Activated T-helper 2 cell treated with anti-CD3 and anti-CD28 coated beads, Interferon-gamma antibody, Interleukin-2, Interleukin-4, amounts not matched to agents 10 μg/mL and 5 μg/mL and 100 μg/mL, durations not matched to agents 14 hours and 24 hours and 36 hours (primary cell): ENCODE results near the gene WNK2. TPM values are rescaled to one million over a fixed set of nuclear protein-coding genes. Genes with fewer than 3 reads are reported as not detected.

Experiments used
- DNase-seq: peaks from one replicate; pipeline ENCODE4 v3.0.0; 2021; ENCODE audit warnings: low spot score
- H3K27ac Mint-ChIP-seq: one replicate; pipeline ENCODE4 v1.8.0; 2021; ENCODE audit warnings: mixed read lengths
- H3K27me3 Mint-ChIP-seq: one replicate; pipeline ENCODE4 v1.8.0; 2021; ENCODE audit warnings: low read depth, mixed read lengths
- H3K36me3 Mint-ChIP-seq: one replicate; pipeline ENCODE4 v1.8.0; 2021; ENCODE audit warnings: low read depth, mixed read lengths
- H3K4me1 Mint-ChIP-seq: one replicate; pipeline ENCODE4 v1.8.0; 2021; ENCODE audit warnings: low read depth, mixed read lengths
- H3K4me3 Mint-ChIP-seq: one replicate; pipeline ENCODE4 v1.8.0; 2021; ENCODE audit warnings: low read depth, mild to moderate bottlenecking, moderate library complexity, mixed read lengths
- H3K9me3 Mint-ChIP-seq: one replicate; pipeline ENCODE4 v1.8.0; 2021; ENCODE audit warnings: mixed read lengths
- intact Hi-C: fragments of 100-400 bp; cut with micrococcal nuclease; formaldehyde crosslinking; loops from one replicate; pipeline ENCODE4 v1.15.1; 2023
- total RNA-seq: library from RNA; stranded (reverse); gene quantifications from 2 replicates; pipeline ENCODE4 v1.2.3, GENCODE V29; 2022

Gene WNK2
- total RNA-seq, 1 donor from 2014 or later = 1.6 TPM

- DNase-seq = no peak
- H3K27me3 Mint-ChIP-seq = peaks cover 1% of the 10 kb centered on the region
- intact Hi-C loops = no loop called here
- no peak overlapping the region for H3K4me3 Mint-ChIP-seq
- peaks cover 13% of the 10 kb centered on the region for H3K9me3 Mint-ChIP-seq
- no peak overlapping the region for H3K27ac Mint-ChIP-seq
- no peaks in the 10 kb centered on the region for H3K4me1 Mint-ChIP-seq
- H3K36me3 Mint-ChIP-seq = no peaks in the 10 kb centered on the region
Measured at GRCh38 chr9:93211654-93212001, 27.7 kb downstream of the WNK2 start.

DNA sequence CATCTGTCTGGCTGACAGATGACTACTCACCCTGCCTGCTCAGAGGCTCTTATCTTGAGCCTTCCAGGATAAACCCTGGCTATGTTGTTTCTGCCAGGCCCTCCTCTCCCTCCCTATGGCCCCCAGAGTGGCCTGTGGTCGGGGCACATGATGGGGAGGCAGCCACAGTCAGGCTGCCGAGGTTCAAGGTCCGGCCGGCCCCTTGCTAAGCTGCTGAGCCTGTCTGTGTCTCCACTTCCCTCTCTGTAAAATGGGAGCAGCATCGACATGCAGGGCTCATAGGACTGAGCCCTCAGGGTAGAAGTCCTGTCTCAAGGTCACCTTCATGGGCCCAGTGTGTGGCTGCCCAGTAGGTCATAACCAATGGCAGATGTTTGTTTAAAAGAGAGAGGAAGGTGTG, 28.5 kb downstream of the WNK2 start:
- H3K27me3 Mint-ChIP-seq = peaks cover 1% of the 10 kb centered on the region
- DNase-seq = no peak
- no peak overlapping the region for H3K27ac Mint-ChIP-seq
- H3K36me3 Mint-ChIP-seq = no peaks in the 10 kb centered on the region
- intact Hi-C loops = no loop called here
- no peak overlapping the region for H3K4me3 Mint-ChIP-seq
- H3K4me1 Mint-ChIP-seq = no peaks in the 10 kb centered on the region
- H3K9me3 Mint-ChIP-seq = peaks cover 13% of the 10 kb centered on the region

DNA sequence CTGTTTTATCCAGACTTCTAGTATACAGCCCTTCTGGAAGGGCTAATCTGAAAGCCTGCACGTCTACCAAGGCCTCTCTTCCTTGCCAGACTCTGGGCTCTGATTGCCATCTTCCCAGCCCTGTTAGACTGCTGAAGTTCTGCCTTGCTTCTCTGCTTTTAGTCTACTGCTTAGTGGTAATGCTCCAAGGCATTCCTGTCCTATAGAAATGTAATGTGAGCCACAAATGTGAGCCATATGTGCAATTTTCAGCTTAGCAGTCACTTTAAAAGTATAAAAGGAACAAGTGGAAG, 32.1 kb downstream of the WNK2 start:
- intact Hi-C loops = no loop called here
- peaks cover 6% of the 10 kb centered on the region for H3K9me3 Mint-ChIP-seq
- H3K4me1 Mint-ChIP-seq = no peaks in the 10 kb centered on the region
- no peak overlapping the region for H3K4me3 Mint-ChIP-seq
- no peak overlapping the region for H3K27ac Mint-ChIP-seq
- H3K36me3 Mint-ChIP-seq = no peaks in the 10 kb centered on the region
- no peak for DNase-seq
- peaks cover 1% of the 10 kb centered on the region for H3K27me3 Mint-ChIP-seq

DNA sequence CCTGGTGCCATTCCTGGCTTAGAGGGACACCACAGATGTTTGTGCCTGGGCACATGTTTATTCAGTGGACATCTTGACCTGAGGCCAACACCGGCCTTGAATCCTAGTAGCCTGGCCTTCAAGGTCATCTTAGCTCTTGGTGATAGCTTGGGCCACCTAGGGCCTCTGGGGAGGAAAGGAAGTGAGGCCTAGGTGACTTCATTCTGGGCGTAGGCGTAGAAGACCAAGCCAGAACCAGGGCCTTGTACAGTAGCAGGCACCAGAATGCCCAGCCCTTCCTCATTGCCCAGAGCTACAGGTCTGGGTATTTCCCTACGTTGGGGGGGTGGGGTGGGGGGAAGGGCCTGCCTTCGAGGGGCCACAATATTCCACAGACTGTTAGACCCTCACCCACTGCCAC, 33.8 kb downstream of the WNK2 start:
- H3K27me3 Mint-ChIP-seq = peaks cover 1% of the 10 kb centered on the region
- H3K9me3 Mint-ChIP-seq = peaks cover 6% of the 10 kb centered on the region
- H3K27ac Mint-ChIP-seq = no peak overlapping the region
- DNase-seq = no peak
- no peaks in the 10 kb centered on the region for H3K4me1 Mint-ChIP-seq
- H3K4me3 Mint-ChIP-seq = no peak overlapping the region
- H3K36me3 Mint-ChIP-seq = no peaks in the 10 kb centered on the region
- intact Hi-C loops = no loop called here

DNA sequence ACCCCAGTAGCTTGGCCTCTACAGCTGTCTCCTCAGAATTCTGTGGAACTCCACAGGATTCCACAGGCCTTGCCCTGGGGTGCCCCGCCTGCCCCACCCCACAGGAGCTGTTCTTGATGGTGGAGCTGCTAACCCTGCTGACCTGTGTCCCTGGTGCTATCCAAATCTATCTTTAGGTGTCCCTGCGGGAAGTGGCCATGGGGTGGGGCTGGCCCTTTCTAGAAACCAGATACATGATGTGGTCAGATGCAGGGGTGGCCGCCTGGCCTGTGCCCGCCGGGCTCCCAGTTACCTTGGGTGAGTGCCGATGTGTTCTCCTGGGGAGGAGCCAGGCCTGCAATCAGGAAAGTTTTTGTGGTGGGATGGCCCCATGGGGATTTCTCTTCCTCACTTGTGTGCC, 34.2 kb downstream of the WNK2 start:
- intact Hi-C loops = no loop called here
- Mint-ChIP-seq H3K27ac (no peak overlapping the region), H3K4me1 (no peaks in the 10 kb centered on the region), H3K4me3 (no peak overlapping the region), H3K36me3 (no peaks in the 10 kb centered on the region), H3K9me3 (peaks cover 6% of the 10 kb centered on the region), H3K27me3 (peaks cover 1% of the 10 kb centered on the region)
- no peak for DNase-seq

DNA sequence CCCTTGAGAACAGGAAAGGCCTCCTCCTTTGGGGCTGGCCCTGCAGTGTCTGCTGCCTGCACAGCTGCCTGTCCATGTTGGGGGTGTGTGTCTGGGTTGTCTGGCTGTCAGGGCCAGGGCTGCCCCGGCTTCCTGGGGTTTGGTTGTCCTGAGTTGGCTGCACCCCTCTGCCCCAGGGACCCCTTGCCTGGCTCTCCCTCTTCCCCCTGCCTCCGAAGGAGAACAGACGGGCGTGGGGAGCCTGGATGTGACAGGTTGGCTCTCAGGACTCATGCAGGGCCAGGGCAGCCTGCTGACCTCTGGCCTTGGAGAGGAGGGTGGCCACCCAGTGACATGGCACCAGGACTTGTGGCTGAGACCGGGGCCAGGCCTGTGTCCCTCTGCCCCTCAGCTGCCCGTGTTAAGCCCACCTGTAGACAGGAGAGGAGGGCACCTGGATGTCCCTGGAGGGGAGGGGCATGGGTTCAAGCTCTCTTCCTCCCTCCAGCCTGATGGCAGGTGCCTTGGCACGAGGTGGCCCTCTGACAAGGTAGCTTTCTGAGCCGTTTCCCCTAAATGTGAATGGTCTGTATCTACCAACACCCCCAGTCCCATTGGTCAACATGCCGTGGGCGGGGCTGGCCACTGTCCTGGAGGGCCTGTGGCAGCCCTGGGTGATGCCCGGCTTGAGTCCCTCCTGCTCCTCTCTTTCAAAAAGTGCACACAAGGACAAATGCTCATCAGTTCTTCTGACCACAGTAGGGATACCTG, 34.9 kb downstream of the WNK2 start:
- H3K27ac Mint-ChIP-seq = no peak overlapping the region
- H3K36me3 Mint-ChIP-seq = no peaks in the 10 kb centered on the region
- no peak for DNase-seq

DNA sequence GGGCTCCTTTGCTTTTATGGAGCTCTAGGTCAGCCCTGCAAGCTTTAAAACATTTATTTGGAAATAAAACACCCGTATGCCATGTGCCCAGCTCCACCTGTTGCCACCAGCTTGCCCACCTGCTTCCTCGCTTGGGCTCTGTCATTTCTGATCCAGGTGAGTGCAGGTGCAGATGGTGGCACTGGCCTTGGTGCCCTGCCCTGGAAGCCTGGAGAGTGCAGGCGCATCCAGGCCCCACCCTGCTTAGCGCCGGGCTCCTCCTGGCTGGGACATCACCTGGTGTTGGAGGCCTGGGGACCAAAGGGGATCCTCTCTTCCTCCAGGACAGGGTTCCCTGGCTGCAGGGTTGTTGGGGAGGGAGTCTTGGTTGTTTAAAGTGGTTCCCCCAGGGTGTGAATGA, 35.8 kb downstream of the WNK2 start:
- no peaks in the 10 kb centered on the region for H3K4me1 Mint-ChIP-seq
- no peaks in the 10 kb centered on the region for H3K36me3 Mint-ChIP-seq
- no peak overlapping the region for H3K4me3 Mint-ChIP-seq
- intact Hi-C loops = no loop called here
- no peak overlapping the region for H3K27ac Mint-ChIP-seq
- H3K9me3 Mint-ChIP-seq = peaks cover 6% of the 10 kb centered on the region
- DNase-seq = no peak
- peaks cover 1% of the 10 kb centered on the region for H3K27me3 Mint-ChIP-seq

More for the DNA sequence above, 34.9 kb downstream of the WNK2 start:
- intact Hi-C loops = no loop called here
- Mint-ChIP-seq H3K4me1 (no peaks in the 10 kb centered on the region), H3K27me3 (peaks cover 1% of the 10 kb centered on the region), H3K9me3 (peaks cover 6% of the 10 kb centered on the region), H3K4me3 (no peak overlapping the region)

GRCh38 chr9:93220627-93221026, 36.7 kb downstream of the WNK2 start:
- Mint-ChIP-seq H3K27me3 (no peaks in the 10 kb centered on the region), H3K27ac (no peak overlapping the region), H3K4me1 (peaks cover 4% of the 10 kb centered on the region), H3K9me3 (peaks cover 3% of the 10 kb centered on the region), H3K36me3 (no peaks in the 10 kb centered on the region), H3K4me3 (no peak overlapping the region)
- no peak for DNase-seq
- intact Hi-C loops = no loop called here

DNA sequence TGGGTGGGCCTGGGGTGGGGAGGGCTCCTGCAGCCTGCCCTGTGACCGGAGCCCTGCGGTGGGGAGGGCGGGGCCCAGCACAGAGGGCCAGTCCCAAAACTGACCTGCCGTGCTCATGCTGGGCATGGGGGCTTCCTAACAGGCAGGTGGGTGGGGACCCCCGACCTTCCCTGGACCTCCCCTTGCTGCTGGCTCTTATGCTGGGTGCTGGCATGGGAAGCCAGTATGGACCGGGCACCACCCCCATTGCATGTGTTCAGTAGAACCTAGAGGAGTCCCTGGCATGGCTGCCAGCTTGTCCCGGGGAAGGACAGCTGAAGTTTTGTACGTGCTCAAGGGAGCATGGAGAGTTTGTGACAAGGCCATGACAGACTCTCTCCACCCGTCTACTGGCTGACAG, 37.1 kb downstream of the WNK2 start:
- H3K27ac Mint-ChIP-seq = no peak overlapping the region
- H3K4me1 Mint-ChIP-seq = peaks cover 6% of the 10 kb centered on the region
- no peaks in the 10 kb centered on the region for H3K9me3 Mint-ChIP-seq
- no peaks in the 10 kb centered on the region for H3K36me3 Mint-ChIP-seq
- no peaks in the 10 kb centered on the region for H3K27me3 Mint-ChIP-seq
- no peak overlapping the region for H3K4me3 Mint-ChIP-seq
- intact Hi-C loops = no loop called here
- DNase-seq = no peak

DNA sequence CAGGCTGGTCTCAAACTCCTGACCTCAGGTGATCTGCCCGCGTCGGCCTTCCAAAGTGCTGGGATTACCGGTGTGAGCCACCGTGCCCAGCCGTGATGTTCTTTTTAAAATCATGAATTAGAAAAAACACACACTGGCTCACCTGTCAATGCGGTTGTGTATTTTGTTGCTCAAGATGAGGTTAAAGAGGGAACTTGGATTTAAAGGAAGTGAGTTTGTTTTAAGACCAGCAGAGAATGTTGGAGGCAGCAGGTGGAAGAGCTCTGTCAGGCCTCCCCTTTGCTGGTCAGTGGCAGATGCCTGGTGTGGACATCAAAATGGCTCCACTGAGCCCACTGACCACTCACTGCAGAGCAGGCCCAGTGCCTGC, 38.9 kb downstream of the WNK2 start:
- no peak overlapping the region for H3K4me3 Mint-ChIP-seq
- intact Hi-C loops = no loop called here
- peaks cover 6% of the 10 kb centered on the region for H3K4me1 Mint-ChIP-seq
- no peaks in the 10 kb centered on the region for H3K9me3 Mint-ChIP-seq
- DNase-seq = no peak
- H3K27me3 Mint-ChIP-seq = no peaks in the 10 kb centered on the region
- H3K36me3 Mint-ChIP-seq = no peaks in the 10 kb centered on the region
- no peak overlapping the region for H3K27ac Mint-ChIP-seq

DNA sequence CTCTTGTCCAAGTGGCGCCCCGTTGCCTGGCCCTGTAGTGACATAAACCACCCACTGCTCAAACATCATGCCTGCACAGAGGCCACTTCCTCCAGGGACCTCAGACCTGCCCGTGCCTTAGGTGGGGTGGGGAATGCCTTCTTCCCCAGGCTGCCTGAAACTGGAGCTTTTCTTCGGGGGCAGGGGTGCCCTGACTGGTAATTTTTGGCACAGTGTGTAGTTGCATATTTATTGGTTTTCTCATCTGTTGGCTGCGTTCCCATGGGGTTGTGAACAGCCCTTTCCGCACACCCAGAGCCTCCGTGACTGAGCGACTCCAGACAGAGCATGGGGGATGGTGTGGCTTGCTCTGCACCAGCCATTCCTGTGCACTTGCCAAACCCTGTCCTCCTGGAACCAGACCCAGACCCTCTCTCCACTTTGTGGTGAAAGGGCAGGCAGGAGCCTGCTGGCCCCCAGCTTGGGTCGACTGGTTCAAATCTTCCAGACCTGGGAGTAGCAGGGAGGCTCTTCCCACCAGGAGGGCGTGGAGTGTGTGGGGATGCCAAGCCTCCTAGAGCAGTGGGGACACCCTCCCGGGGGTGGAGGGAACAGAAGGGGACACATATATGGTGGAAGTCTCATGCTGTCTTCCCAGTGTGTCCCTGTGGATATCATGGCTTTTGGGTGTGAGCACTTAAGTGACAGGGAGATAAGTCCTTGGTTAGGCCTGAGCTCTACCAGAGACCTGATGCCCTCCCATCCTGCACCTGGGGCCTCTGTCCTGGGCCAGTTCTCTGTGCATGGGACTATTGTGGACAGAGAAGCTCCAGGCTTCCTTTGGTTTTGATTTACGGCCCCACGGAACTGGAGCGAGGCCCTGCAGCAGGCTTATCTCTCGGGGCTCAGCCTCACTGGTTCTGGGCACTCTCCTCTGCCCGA, 39.6 kb downstream of the WNK2 start:
- intact Hi-C loops = no loop called here
- Mint-ChIP-seq H3K27ac (no peak overlapping the region), H3K4me3 (no peak overlapping the region), H3K27me3 (no peaks in the 10 kb centered on the region), H3K9me3 (no peaks in the 10 kb centered on the region), H3K36me3 (no peaks in the 10 kb centered on the region), H3K4me1 (peaks cover 6% of the 10 kb centered on the region)
- DNase-seq = no peak

- Mint-ChIP-seq H3K4me1 (peaks cover 6% of the 10 kb centered on the region), H3K27me3 (no peaks in the 10 kb centered on the region), H3K36me3 (no peaks in the 10 kb centered on the region), H3K4me3 (no peak overlapping the region), H3K9me3 (no peaks in the 10 kb centered on the region), H3K27ac (no peak overlapping the region)
- no peak for DNase-seq
- intact Hi-C loops = no loop called here
Measured at GRCh38 chr9:93224591-93224990, 40.7 kb downstream of the WNK2 start.

DNA sequence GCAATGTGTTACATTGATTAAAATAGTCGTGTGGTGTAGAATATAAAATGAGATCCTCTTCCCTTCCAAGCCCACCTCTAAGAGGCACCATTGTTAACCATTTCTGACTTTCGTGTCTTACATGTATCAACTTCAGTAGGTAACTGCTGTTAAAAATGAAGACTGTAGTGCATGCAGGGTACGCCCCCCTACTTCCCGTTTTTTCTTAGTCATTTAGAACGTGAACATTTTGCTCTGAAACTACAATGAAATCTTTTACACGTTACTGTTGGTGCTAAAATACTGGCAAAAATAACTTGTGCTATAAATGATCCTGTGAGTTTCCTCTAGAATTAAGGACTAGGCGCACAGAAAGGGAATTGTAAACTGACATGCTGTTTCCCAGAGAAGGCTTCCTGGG, 41.5 kb downstream of the WNK2 start:
- Mint-ChIP-seq H3K27ac (no peak overlapping the region), H3K27me3 (no peaks in the 10 kb centered on the region), H3K4me1 (peaks cover 6% of the 10 kb centered on the region), H3K36me3 (no peaks in the 10 kb centered on the region), H3K9me3 (no peaks in the 10 kb centered on the region), H3K4me3 (no peak overlapping the region)
- no peak for DNase-seq
- intact Hi-C loops = no loop called here
